NCI-H1092 (cell line): Measurements from ENCODE around the gene DCAF6.

ENCODE experiments used
- DNase-seq: peaks from one replicate; lab custom pipeline; 2025; lab: John Stamatoyannopoulos, UW

The DCAF6 gene

GRCh38 chr1:168084396-168085231, 148.1 kb downstream of the DCAF6 start:
- DNase-seq: no peak

GRCh38 chr1:168085401-168085872, 149.0 kb downstream of the DCAF6 start:
- DNase-seq: no peak

GRCh38 chr1:168086438-168086837, 150.0 kb downstream of the DCAF6 start:
- DNase-seq: no peak

GRCh38 chr1:168087696-168088095, 151.2 kb downstream of the DCAF6 start:
- no peak for DNase-seq

GRCh38 chr1:168088511-168089325, 152.2 kb downstream of the DCAF6 start:
- no peak for DNase-seq

- no peak for DNase-seq
Measured at GRCh38 chr1:168089326-168089978, 153.0 kb downstream of the DCAF6 start.

- no peak for DNase-seq
Measured at GRCh38 chr1:168089979-168090337, 153.5 kb downstream of the DCAF6 start.

- DNase-seq: no peak
Measured at GRCh38 chr1:168090395-168090794, 153.9 kb downstream of the DCAF6 start.

GRCh38 chr1:168091063-168091462, 154.6 kb downstream of the DCAF6 start:
- no peak for DNase-seq

- no peak for DNase-seq
Measured at GRCh38 chr1:168091720-168092550, 155.5 kb downstream of the DCAF6 start.

GRCh38 chr1:168092566-168093355, 156.3 kb downstream of the DCAF6 start:
- DNase-seq: no peak

GRCh38 chr1:168093616-168094015, 157.1 kb downstream of the DCAF6 start:
- DNase-seq: no peak

GRCh38 chr1:168095476-168095875, 159.0 kb downstream of the DCAF6 start:
- no peak for DNase-seq

- DNase-seq: no peak
Measured at GRCh38 chr1:168096296-168097165, 160.0 kb downstream of the DCAF6 start.

- no peak for DNase-seq
Measured at GRCh38 chr1:168097921-168098528, 161.5 kb downstream of the DCAF6 start.

- DNase-seq: no peak
Measured at GRCh38 chr1:168098534-168099320, 162.2 kb downstream of the DCAF6 start.

GRCh38 chr1:168099337-168099801, 162.9 kb downstream of the DCAF6 start:
- no peak for DNase-seq

- no peak for DNase-seq
Measured at GRCh38 chr1:168100315-168101002, 164.0 kb downstream of the DCAF6 start.
